Activated CD4-positive, alpha-beta T cell treated with anti-CD3 and anti-CD28 coated beads, Interleukin-2, amount 50 U/mL, for 1 hour (primary cell): ENCODE results near the gene MKRN3.
"Not testable (repeated sequence)": the region's sequence is repeated elsewhere in the genome, so short reads cannot be mapped to it uniquely, and the experiment has no call there.

Source experiments
- DNase-seq: peaks from one replicate; pipeline ENCODE4 v3.0.0-alpha.2; 2020

The MKRN3 gene

DNA sequence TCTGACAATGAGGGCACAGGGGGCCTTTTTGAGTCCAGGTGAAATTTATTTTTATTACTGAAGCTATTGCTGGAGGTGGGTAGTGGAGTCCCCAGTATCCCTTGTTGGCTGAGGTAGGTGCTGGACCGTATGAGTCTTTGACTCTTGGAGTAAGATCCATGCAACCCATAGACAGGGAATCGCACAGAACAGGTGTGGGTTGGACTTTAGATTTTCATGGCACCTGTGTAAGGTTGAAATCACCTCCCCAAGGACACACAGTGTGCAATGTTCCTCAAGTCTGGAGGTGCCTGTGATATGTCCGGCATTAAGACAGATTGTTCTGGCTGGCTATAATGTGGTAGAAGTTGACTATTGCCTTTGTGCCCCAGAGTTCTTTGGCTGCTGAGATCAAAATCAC is 23.5 kb downstream of the MKRN3 start:
- no peak for DNase-seq

DNA sequence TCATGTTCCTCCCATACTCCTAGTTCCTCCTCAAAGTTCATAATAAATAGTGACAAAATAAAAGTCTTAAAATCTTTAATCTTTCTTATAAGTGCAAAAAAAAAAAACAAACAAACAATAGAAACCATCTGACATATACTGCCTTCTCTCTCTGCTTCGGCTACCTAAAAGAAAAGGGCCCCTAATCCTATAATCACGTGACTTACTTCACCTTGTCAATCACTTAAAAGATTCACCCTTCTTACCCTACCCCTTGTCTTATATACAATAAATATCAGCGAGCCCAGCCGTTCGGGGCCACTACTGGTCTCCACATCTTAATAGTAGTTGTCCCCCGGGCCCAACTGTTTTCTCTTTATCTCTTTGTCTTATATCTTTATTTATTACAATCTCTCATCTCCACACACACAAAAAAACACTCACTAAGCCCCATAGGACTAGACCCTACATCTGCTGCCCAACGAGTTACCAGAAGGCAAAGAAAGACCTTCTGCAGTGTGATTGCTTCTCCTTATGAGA is 28.8 kb downstream of the MKRN3 start:
- DNase-seq = no peak

DNA sequence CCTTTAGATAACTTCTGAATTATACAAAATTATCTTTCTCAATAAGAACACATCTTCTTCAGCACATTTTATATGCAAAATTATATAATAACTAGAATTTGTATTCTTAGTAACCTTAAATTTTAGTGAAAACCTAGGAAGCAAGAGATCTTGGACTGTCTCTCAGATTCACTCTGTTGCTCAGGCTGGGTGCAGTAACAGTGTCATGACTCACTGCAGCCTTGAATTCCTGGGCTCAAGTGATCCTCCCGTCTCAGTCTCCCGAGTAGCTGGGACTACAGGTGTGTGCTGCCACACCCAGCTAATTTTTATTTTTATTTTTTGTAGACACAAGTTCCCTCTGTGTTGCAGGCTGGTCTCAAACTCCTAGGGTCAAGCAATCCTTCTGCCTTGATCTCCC is 29.9 kb downstream of the MKRN3 start:
- no peak for DNase-seq

DNA sequence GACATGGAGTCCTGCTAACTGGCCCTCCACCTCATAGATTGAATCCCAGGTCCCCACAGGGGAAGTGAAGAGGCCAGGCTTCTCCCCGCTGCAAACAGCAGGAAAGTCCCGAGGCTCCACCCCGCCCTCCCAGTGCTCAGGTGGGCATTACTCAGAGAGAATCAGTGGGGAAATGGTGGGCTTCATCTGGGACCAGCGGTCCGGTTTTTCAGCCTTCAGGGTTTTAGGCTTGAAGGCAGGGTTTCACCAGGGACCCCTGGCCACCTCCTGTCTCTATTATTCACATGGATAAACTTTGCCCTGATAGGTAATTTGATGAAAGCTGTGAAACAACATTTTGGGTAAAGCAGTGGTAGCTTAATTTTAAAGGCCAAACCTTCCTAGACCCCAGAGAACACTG is 31.3 kb downstream of the MKRN3 start:
- DNase-seq = no peak

DNA sequence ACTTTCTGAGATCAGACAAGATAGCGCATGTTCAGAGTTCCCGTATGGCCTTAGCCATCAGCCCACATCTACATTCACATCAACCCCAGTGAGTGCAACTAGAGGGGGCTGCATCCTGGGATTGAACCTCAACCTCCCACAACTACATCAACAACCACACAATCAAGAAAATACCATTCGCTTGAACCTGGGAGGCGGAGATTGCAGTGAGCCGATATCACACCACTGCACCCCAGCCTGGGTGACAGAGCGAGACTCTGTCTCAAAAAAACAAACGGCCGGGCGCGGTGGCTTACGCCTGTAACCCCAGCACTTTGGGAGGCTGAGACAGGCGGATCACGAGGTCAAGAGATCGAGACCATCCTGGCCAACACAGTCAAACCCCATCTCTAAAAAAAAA is 31.8 kb downstream of the MKRN3 start:
- DNase-seq = not testable (repeated sequence)

DNA sequence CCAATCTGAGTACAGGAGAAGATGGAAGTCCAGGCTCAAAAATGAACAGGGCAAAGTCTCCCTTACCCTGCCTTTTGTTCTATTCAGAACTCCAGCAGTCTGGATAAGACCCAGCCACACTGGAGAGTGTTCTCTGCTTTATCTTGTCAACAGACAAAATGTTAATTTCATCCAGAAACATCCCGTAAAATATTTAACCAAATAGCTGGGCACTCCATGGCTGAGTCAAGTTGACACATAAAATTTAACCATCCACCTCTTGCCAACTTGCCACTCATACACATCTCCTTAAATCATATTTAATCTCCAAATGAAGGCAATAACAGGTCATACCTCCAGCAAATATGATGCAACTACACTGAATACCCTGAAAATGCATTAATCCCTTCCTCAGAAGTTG is 33.6 kb downstream of the MKRN3 start:
- DNase-seq = no peak

DNA sequence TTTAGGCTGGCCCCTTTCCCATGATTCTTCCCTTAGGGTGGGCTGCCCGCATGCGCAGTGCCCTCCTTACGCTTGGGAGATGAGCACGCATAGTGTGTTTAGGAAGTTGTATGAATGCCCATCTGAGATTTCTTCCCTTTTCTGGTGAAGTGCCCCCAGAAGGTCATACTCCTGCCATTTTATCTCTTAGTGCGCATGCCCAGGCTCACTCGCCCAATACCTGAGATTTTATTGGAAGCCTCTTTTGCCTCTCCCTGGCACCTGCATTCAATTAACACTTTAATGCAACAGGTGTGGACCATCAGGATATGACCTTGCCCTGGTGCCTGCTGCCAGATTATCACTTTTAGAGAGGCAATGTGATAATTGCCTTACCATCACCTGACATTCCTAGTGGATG is 36.6 kb downstream of the MKRN3 start:
- DNase-seq = no peak

DNA sequence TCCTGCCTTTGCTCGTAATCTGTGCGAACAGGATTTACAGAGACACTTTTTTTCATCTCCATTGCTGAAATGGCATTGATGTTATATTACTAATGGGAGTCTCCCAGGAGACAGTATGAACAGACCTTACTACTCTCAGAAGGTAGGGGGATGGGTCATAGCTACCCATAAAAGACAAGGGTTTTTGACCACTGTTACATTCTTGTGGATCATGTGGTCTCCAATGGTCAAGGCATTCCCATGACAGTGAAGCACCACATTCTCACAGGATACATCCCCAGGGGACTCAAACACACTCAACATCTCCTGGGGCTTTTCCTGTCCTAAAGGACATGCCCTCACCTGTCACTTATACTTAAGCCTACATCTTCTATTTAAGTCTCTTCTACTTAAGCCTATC is 40.8 kb downstream of the MKRN3 start:
- DNase-seq = no peak

DNA sequence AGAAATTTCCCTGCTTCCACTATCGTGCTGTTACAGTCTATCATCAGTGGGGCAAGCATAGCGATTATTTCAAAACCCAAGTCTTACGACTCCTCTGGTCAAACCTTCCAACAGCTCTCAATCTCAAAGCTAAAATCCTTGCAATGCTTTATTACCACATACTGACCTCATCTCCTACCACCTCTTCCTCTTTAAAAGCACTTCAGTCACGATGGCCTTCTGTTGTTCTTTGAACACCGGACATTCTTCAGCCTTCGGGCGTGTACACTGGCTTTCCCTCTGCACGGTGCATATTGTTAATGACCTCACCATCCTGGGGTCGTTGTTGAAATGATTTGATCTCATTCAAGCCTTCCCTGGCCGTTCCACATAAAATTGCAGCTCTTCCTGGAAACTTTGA is 51.1 kb downstream of the MKRN3 start:
- no peak for DNase-seq
